Spleen (tissue), 11 donors: ENCODE data around the gene PAPPA2. TPM values are rescaled to one million over a fixed set of nuclear protein-coding genes. Genes with fewer than 3 reads are reported as not detected.

ENCODE experiments used
- DNase-seq: peaks from one replicate; pipeline ENCODE4 v3.0.0-alpha.2; 2020
- H3K27ac ChIP-seq, 8 donors: fragments of 200-600 bp; sonication (generic) in 7 of 8; 1 replicate in 4 of 8; 2 replicates in 4 of 8; pipeline versions ENCODE4 v1.5.0 to v1.8.0; 2016 to 2021; ENCODE audit warnings: inconsistent platforms in 4 of 8, mild to moderate bottlenecking in 4 of 8, moderate library complexity in 1 of 8
- H3K27me3 ChIP-seq, 7 donors: fragments of 200-600 bp; sonication (generic) in 6 of 7; replicated peaks in 1 of 7; 1 replicate in 4 of 7; 2 replicates in 3 of 7; pipeline versions ENCODE4 v1.5.0 to v1.8.0; 2016 to 2021; ENCODE audit warnings: inconsistent platforms in 3 of 7, mild to moderate bottlenecking in 1 of 7
- H3K36me3 ChIP-seq, 6 donors: fragments of 200-600 bp; sonication (generic) in 5 of 6; 1 replicate in 4 of 6; 2 replicates in 2 of 6; pipeline versions ENCODE4 v1.5.0 to v1.8.0; 2016 to 2021; ENCODE audit warnings: inconsistent platforms in 2 of 6
- H3K4me1 ChIP-seq, 6 donors: fragments of 200-600 bp; sonication (generic) in 5 of 6; 1 replicate in 3 of 6; 2 replicates in 3 of 6; pipeline versions ENCODE4 v1.5.0 to v1.8.0; 2016 to 2021; ENCODE audit warnings: inconsistent platforms in 3 of 6
- H3K4me3 ChIP-seq, 8 donors: fragments of 200-600 bp; sonication (generic) in 7 of 8; 1 replicate in 4 of 8; 2 replicates in 4 of 8; pipeline versions ENCODE4 v1.5.0 to v1.8.0; 2016 to 2021; ENCODE audit warnings: inconsistent platforms in 4 of 8, mild to moderate bottlenecking in 4 of 8, moderate library complexity in 2 of 8
- H3K9me3 ChIP-seq, 8 donors: fragments of 200-600 bp; sonication (generic) in 7 of 8; 1 replicate in 4 of 8; 2 replicates in 4 of 8; pipeline versions ENCODE4 v1.5.0 to v1.8.0; 2016 to 2021; ENCODE audit warnings: inconsistent platforms in 4 of 8
- CTCF ChIP-seq, 11 experiments: fragments of 200-600 bp in 7 of 11; fragments of 450-650 bp in 4 of 11; sonication (generic) in 4 of 11; IDR thresholded peaks in 8 of 11; conservative IDR thresholded peaks in 3 of 11; 1 replicate in 7 of 11; 2 replicates in 4 of 11; pipeline versions ENCODE4 v1.4.0 to v1.8.0; 2016 to 2021; ENCODE audit warnings: antibody characterized with exemption in 11 of 11, inconsistent platforms in 4 of 11, mild to moderate bottlenecking in 1 of 11
- POLR2A ChIP-seq, 3 donors: fragments of 450-650 bp; IDR thresholded peaks; one replicate each; pipeline ENCODE4 v1.5.1; 2017; ENCODE audit warnings: antibody characterized with exemption in 3 of 3, mild to moderate bottlenecking in 1 of 3
- POLR2AphosphoS5 ChIP-seq, 3 donors: sonication (generic); formaldehyde crosslinking; IDR thresholded peaks; one replicate each; pipeline ENCODE4 v1.5.1; 2017; ENCODE audit warnings: antibody characterized with exemption in 3 of 3
- WGBS, 5 donors: extraction: QIAGEN DNeasy Blood & Tissue Kit in 3 of 5; methylation state at CpG; one replicate each; pipeline versions ENCODE4 v1.1.5 to v1.1.7; 2013 to 2018; 5-methylcytosine and 5-hydroxymethylcytosine counted together
- intact Hi-C: fragments of 100-400 bp; cut with DNase I; formaldehyde crosslinking; loops from one replicate; pipeline ENCODE4 v1.15.0; 2023; ENCODE audit warnings: low total_unique reads
- polyA plus RNA-seq, 3 donors: library from polyadenylated mRNA; stranded (reverse); fragments of 200-250 nt; gene quantifications; one replicate each; pipeline ENCODE4 v1.2.1, GENCODE V29; 2013
- total RNA-seq, 7 donors: library from RNA; depleted of rRNA in 3 of 7; stranded (reverse); fragments of >200 nt in 3 of 7; fragmentation: NEBNext Ultra II Directional in 4 of 7; extraction: Animal tissue kit (Norgen Biotek cat#: 25700) in 4 of 7; gene quantifications; one replicate each; pipeline versions ENCODE4 v1.1.0 to v1.2.1, GENCODE V29; 2016 to 2021
- donor health status: healthy with polysubstance abuse.
- donor health status: DM: no; HTN: no; CAD: no; lungs with moderate emphysema.
- donor health status: DM: no; HTN: no; CAD: no.
- donor health status: Bipolar disorder and iron deficiency.
- donor health status: healthy.
- donor health status: DM: no; HTN: no; CAD: no.
- donor health status: DM: yes; HTN: yes; CAD: no.

Gene PAPPA2
- total and polyA plus RNA-seq, 10 donors = 0.02 to 0.76 (median 0.06) TPM; not detected in 3

GRCh38 chr1:176699821-176700220, 236.8 kb downstream of the PAPPA2 start:
- no peaks in the 10 kb centered on the region for H3K27me3 ChIP-seq
- no peaks in the 10 kb centered on the region for H3K9me3 ChIP-seq
- 69 to 88% (median 77%) methylated on average over 2 of the region's 2 CpGs for WGBS, 5 donors
- intact Hi-C loops = loop anchor here (10.0 kb wide), 1 partner anchor 1325 kb away; no protein-coding TSS in a partner anchor
- H3K27ac ChIP-seq = no peak overlapping the region
- H3K4me1 ChIP-seq = no peaks in the 10 kb centered on the region
- no peak for TF ChIP-seq POLR2AphosphoS5 (IDR thresholded peaks at IDR 0.05)
- no peak for TF ChIP-seq CTCF (IDR thresholded peaks at IDR 0.05 in 8 of 11, conservative IDR thresholded peaks at IDR 0.05 in 3 of 11)
- TF ChIP-seq POLR2A (IDR thresholded peaks at IDR 0.05) = no peak
- no peaks in the 10 kb centered on the region for H3K36me3 ChIP-seq
- no peak overlapping the region for H3K4me3 ChIP-seq
- DNase-seq = no peak

GRCh38 chr1:176701151-176701866, 238.3 kb downstream of the PAPPA2 start:
- H3K4me3 ChIP-seq = no peak overlapping the region
- no peak for DNase-seq
- TF ChIP-seq POLR2A (IDR thresholded peaks at IDR 0.05) (no peak), CTCF (IDR thresholded peaks at IDR 0.05 in 8 of 11, conservative IDR thresholded peaks at IDR 0.05 in 3 of 11) (no peak), POLR2AphosphoS5 (IDR thresholded peaks at IDR 0.05) (no peak)
- intact Hi-C loops = no loop called here
- H3K4me1 ChIP-seq = no peaks in the 10 kb centered on the region
- no peak overlapping the region for H3K27ac ChIP-seq
- H3K36me3 ChIP-seq = no peaks in the 10 kb centered on the region
- no peaks in the 10 kb centered on the region for H3K9me3 ChIP-seq
- H3K27me3 ChIP-seq = no peaks in the 10 kb centered on the region
- 75 to 83% (median 80%) methylated on average over 3 of the region's 3 CpGs for WGBS, 5 donors

- Histone ChIP-seq H3K4me1 (no peaks in the 10 kb centered on the region), H3K9me3 (no peaks in the 10 kb centered on the region), H3K27ac (no peak overlapping the region), H3K27me3 (no peaks in the 10 kb centered on the region), H3K4me3 (no peak overlapping the region), H3K36me3 (no peaks in the 10 kb centered on the region)
- intact Hi-C loops = no loop called here
- TF ChIP-seq POLR2AphosphoS5 (IDR thresholded peaks at IDR 0.05) (no peak), POLR2A (IDR thresholded peaks at IDR 0.05) (no peak), CTCF (IDR thresholded peaks at IDR 0.05 in 8 of 11, conservative IDR thresholded peaks at IDR 0.05 in 3 of 11) (no peak)
- no peak for DNase-seq
- 72 to 80% (median 78%) methylated on average over 3 of the region's 3 CpGs for WGBS, 5 donors
Measured at GRCh38 chr1:176702901-176703300, 239.9 kb downstream of the PAPPA2 start.

- H3K9me3 ChIP-seq = no peaks in the 10 kb centered on the region
- H3K4me1 ChIP-seq = no peaks in the 10 kb centered on the region
- DNase-seq = no peak
- intact Hi-C loops = no loop called here
- TF ChIP-seq POLR2AphosphoS5 (IDR thresholded peaks at IDR 0.05) (no peak), CTCF (IDR thresholded peaks at IDR 0.05 in 8 of 11, conservative IDR thresholded peaks at IDR 0.05 in 3 of 11) (no peak), POLR2A (IDR thresholded peaks at IDR 0.05) (no peak)
- H3K36me3 ChIP-seq = no peaks in the 10 kb centered on the region
- no peaks in the 10 kb centered on the region for H3K27me3 ChIP-seq
- no peak overlapping the region for H3K27ac ChIP-seq
- H3K4me3 ChIP-seq = no peak overlapping the region
- WGBS, 5 donors = 57 to 80% (median 61%) methylated on average over 1 of the region's 1 CpG
Measured at GRCh38 chr1:176705585-176705984, 242.6 kb downstream of the PAPPA2 start.
